Measurements from ENCODE around the gene C16orf86. TPM values are rescaled to one million over a fixed set of nuclear protein-coding genes. Genes with fewer than 3 reads are reported as not detected.

C16orf86 gene
- total RNA-seq, 2 experiments from 2014 or later: 2.9 to 4.3 TPM

GRCh38 chr16:67709050-67709449, 42.4 kb downstream of the C16orf86 start:
- Mint-ChIP-seq H3K4me1 (peaks cover 19% of the 10 kb centered on the region), H3K27ac (no peak overlapping the region), H3K36me3 (ENCODE audit: low read depth) (no peaks in the 10 kb centered on the region), H3K9me3 (no peaks in the 10 kb centered on the region), H3K27me3 (no peaks in the 10 kb centered on the region), H3K4me3 (no peak overlapping the region)
- ChIA-PET POLR2A (interaction anchor here (1.8 kb wide), 1 partner anchor 10 kb away, joined by 5 read pairs; the partner anchor contains the start of gene GFOD2), CTCF (interaction anchor here (0.9 to 1.6 kb wide), 2 partner anchors 8 to 37 kb away, joined by 3 read pairs; no protein-coding TSS in a partner anchor)
- no peak for DNase-seq

- ChIA-PET POLR2A (no interaction called here), CTCF (no interaction called here)
- H3K27me3 Mint-ChIP-seq: no peaks in the 10 kb centered on the region
- H3K4me1 Mint-ChIP-seq: peaks cover 9% of the 10 kb centered on the region
- no peaks in the 10 kb centered on the region for H3K9me3 Mint-ChIP-seq
- no peak overlapping the region for H3K27ac Mint-ChIP-seq
- H3K4me3 Mint-ChIP-seq: no peak overlapping the region
- DNase-seq: no peak
- H3K36me3 Mint-ChIP-seq (ENCODE audit: low read depth): no peaks in the 10 kb centered on the region
These were observed 44.0 kb downstream of the C16orf86 start for GRCh38 chr16:67710607-67711006.

GRCh38 chr16:67713647-67714273, 47.1 kb downstream of the C16orf86 start:
- no peaks in the 10 kb centered on the region for H3K9me3 Mint-ChIP-seq
- H3K27ac Mint-ChIP-seq: no peak overlapping the region
- H3K4me3 Mint-ChIP-seq: no peak overlapping the region
- no peaks in the 10 kb centered on the region for H3K27me3 Mint-ChIP-seq
- no peak for DNase-seq
- H3K36me3 Mint-ChIP-seq (ENCODE audit: low read depth): peaks cover 5% of the 10 kb centered on the region
- ChIA-PET CTCF (interaction anchor here (0.7 kb wide), 1 partner anchor 1323 kb away, joined by 4 read pairs; no protein-coding TSS in a partner anchor), POLR2A (no interaction called here)
- H3K4me1 Mint-ChIP-seq: peaks cover 34% of the 10 kb centered on the region

- ChIA-PET POLR2A (no interaction called here), CTCF (interaction anchor here (0.6 to 1.3 kb wide), 3 partner anchors 11 to 1324 kb away, joined by 3 to 5 read pairs (median 4); no protein-coding TSS in a partner anchor)
- Mint-ChIP-seq H3K4me3 (no peak overlapping the region), H3K27me3 (no peaks in the 10 kb centered on the region), H3K9me3 (no peaks in the 10 kb centered on the region), H3K27ac (no peak overlapping the region), H3K4me1 (peaks cover 37% of the 10 kb centered on the region), H3K36me3 (ENCODE audit: low read depth) (peaks cover 5% of the 10 kb centered on the region)
- no peak for DNase-seq
These were observed 47.9 kb downstream of the C16orf86 start for GRCh38 chr16:67714522-67714921.

GRCh38 chr16:67716097-67716496, 49.5 kb downstream of the C16orf86 start:
- H3K4me1 Mint-ChIP-seq: peaks cover 50% of the 10 kb centered on the region
- CTCF ChIA-PET: interaction anchor here (0.7 to 1.7 kb wide), 5 partner anchors 49 to 195 kb away, joined by 3 to 4 read pairs (median 4); partner anchors contain the start of genes C16orf86, ENKD1, RANBP10 and TSNAXIP1
- H3K9me3 Mint-ChIP-seq: no peaks in the 10 kb centered on the region
- peaks cover 5% of the 10 kb centered on the region for H3K36me3 Mint-ChIP-seq (ENCODE audit: low read depth)
- no peak overlapping the region for H3K4me3 Mint-ChIP-seq
- no peak for DNase-seq
- H3K27ac Mint-ChIP-seq: no peak overlapping the region
- POLR2A ChIA-PET: interaction anchor here (0.9 kb wide), 1 partner anchor 289 kb away, joined by 3 read pairs; no protein-coding TSS in a partner anchor
- H3K27me3 Mint-ChIP-seq: no peaks in the 10 kb centered on the region

Other genes with a start within 250 kb of the C16orf86 start
- not detected for gene HSD11B2, start 235.7 kb upstream of the C16orf86 start, total RNA-seq
- gene ATP6V0D1, start 185.7 kb upstream of the C16orf86 start, total RNA-seq: 10 to 100 TPM; 52.8 to 59.5 TPM
- not detected for gene AGRP, start 183.3 kb upstream of the C16orf86 start, total RNA-seq
- 10 to 100 TPM; 24.6 to 32.7 TPM for gene RIPOR1, start 138.0 kb upstream of the C16orf86 start, total RNA-seq
- gene CTCF, start 104.3 kb upstream of the C16orf86 start, total RNA-seq: 10 to 100 TPM; 74.9 to 76.9 TPM
- gene CARMIL2, start 21.7 kb upstream of the C16orf86 start, total RNA-seq: 100 to 1,000 TPM; 132 to 142 TPM
- 10 to 100 TPM; 43.5 to 44.1 TPM for gene ACD, start 6.6 kb upstream of the C16orf86 start, total RNA-seq
- gene PARD6A, start 5.9 kb upstream of the C16orf86 start, total RNA-seq: 10 to 100 TPM; 12.2 to 14.0 TPM
- gene ENKD1, start 64 bp upstream of the C16orf86 start, total RNA-seq: 1 to 10 TPM; 7.4 to 8.1 TPM
- 10 to 100 TPM; 13.0 to 14.9 TPM for gene GFOD2, start 52.5 kb downstream of the C16orf86 start, total RNA-seq
- 10 to 100 TPM; 23.2 to 24.3 TPM for gene RANBP10, start 139.7 kb downstream of the C16orf86 start, total RNA-seq
- gene TSNAXIP1, start 140.1 kb downstream of the C16orf86 start, total RNA-seq: under 1 TPM; 0.20 to 0.25 TPM
- 10 to 100 TPM; 40.6 to 42.3 TPM for gene THAP11, start 175.5 kb downstream of the C16orf86 start, total RNA-seq
- gene NUTF2, start 180.1 kb downstream of the C16orf86 start, total RNA-seq: 100 to 1,000 TPM in 1 of 2 experiments, 10 to 100 TPM in 1; 96.4 to 101 TPM
- 10 to 100 TPM; 50.2 to 53.5 TPM for gene CENPT, start 180.9 kb downstream of the C16orf86 start, total RNA-seq
- 10 to 100 TPM; 98.4 to 99.3 TPM for gene EDC4, start 206.2 kb downstream of the C16orf86 start, total RNA-seq
- 1 to 10 TPM in 1 of 2 experiments, under 1 TPM in 1; 0.76 to 1.3 TPM for gene NRN1L, start 218.1 kb downstream of the C16orf86 start, total RNA-seq
- 10 to 100 TPM; 19.0 TPM for gene PSKH1, start 226.4 kb downstream of the C16orf86 start, total RNA-seq

Measured in activated CD4-positive, alpha-beta memory T cell treated with anti-CD3 and anti-CD28 coated beads, Interleukin-2, amount 10 ng/mL, durations not matched to agents 7 days and 5 days (primary cell).